T1000 (cell line): Measurements from ENCODE around the gene NEDD4L.
A peak's percentile ranks its signal among the peaks of the same experiment; 100 is the strongest.
"Not testable (repeated sequence)": the region's sequence is repeated elsewhere in the genome, so short reads cannot be mapped to it uniquely, and the experiment has no call there.

Source experiments
- DNase-seq: peaks from one replicate; lab custom pipeline; 2025; ENCODE audit warnings: mixed read lengths; lab: John Stamatoyannopoulos, UW

Gene NEDD4L

GRCh38 chr18:58241877-58242276, 197.9 kb downstream of the NEDD4L start:
- DNase-seq, result peak; percentile 55

GRCh38 chr18:58242435-58242834, 198.4 kb downstream of the NEDD4L start:
- no peak for DNase-seq

GRCh38 chr18:58242968-58243367, 198.9 kb downstream of the NEDD4L start:
- no peak for DNase-seq

- no peak for DNase-seq
Measured at GRCh38 chr18:58243401-58243800, 199.4 kb downstream of the NEDD4L start.

GRCh38 chr18:58247363-58247834, 203.4 kb downstream of the NEDD4L start:
- DNase-seq, result no peak

- no peak for DNase-seq
Measured at GRCh38 chr18:58249712-58250111, 205.7 kb downstream of the NEDD4L start.

- DNase-seq, result no peak
Measured at GRCh38 chr18:58251416-58251815, 207.4 kb downstream of the NEDD4L start.

- no peak for DNase-seq
Measured at GRCh38 chr18:58252166-58252565, 208.1 kb downstream of the NEDD4L start.

- no peak for DNase-seq
Measured at GRCh38 chr18:58253318-58253717, 209.3 kb downstream of the NEDD4L start.

- no peak for DNase-seq
Measured at GRCh38 chr18:58253871-58254270, 209.8 kb downstream of the NEDD4L start.

GRCh38 chr18:58254873-58255511, 211.0 kb downstream of the NEDD4L start:
- peak; percentile 18 for DNase-seq

- DNase-seq, result no peak
Measured at GRCh38 chr18:58255701-58256311, 211.8 kb downstream of the NEDD4L start.

- no peak for DNase-seq
Measured at GRCh38 chr18:58256316-58257080, 212.5 kb downstream of the NEDD4L start.

- DNase-seq, result no peak
Measured at GRCh38 chr18:58257461-58257860, 213.4 kb downstream of the NEDD4L start.

- no peak for DNase-seq
Measured at GRCh38 chr18:58258692-58259342, 214.8 kb downstream of the NEDD4L start.

- DNase-seq, result no peak
Measured at GRCh38 chr18:58263055-58263957, 219.3 kb downstream of the NEDD4L start.

GRCh38 chr18:58264075-58264474, 220.0 kb downstream of the NEDD4L start:
- DNase-seq, result no peak

- DNase-seq, result no peak
Measured at GRCh38 chr18:58264840-58265239, 220.8 kb downstream of the NEDD4L start.

- DNase-seq, result not testable (repeated sequence)
Measured at GRCh38 chr18:58265489-58265888, 221.5 kb downstream of the NEDD4L start.

GRCh38 chr18:58266291-58266690, 222.3 kb downstream of the NEDD4L start:
- DNase-seq, result no peak

- DNase-seq, result no peak
Measured at GRCh38 chr18:58267493-58267892, 223.5 kb downstream of the NEDD4L start.
